Mucosa of rectum (tissue), 2 donors: Measurements from ENCODE around the gene OGFR.

ENCODE experiments used
- H3K27ac ChIP-seq, 2 donors: one replicate each; pipeline ENCODE4 v1.7.0; 2013; ENCODE audit warnings: inconsistent platforms in 2 of 2, low read depth in 2 of 2, low read length in 2 of 2
- H3K27me3 ChIP-seq, 2 donors: one replicate each; pipeline ENCODE4 v1.7.0; 2013; ENCODE audit warnings: low read length in 2 of 2; ENCODE audit not compliant: control insufficient read depth in 2 of 2, insufficient read depth in 2 of 2
- H3K36me3 ChIP-seq, 2 donors: one replicate each; pipeline ENCODE4 v1.7.0; 2013; ENCODE audit warnings: low read length in 2 of 2; ENCODE audit not compliant: control insufficient read depth in 2 of 2, insufficient read depth in 2 of 2
- H3K4me1 ChIP-seq, 2 donors: one replicate each; pipeline ENCODE4 v1.7.0; 2013; ENCODE audit warnings: low read length in 2 of 2, mild to moderate bottlenecking in 1 of 2; ENCODE audit not compliant: control insufficient read depth in 2 of 2, insufficient read depth in 2 of 2
- H3K4me3 ChIP-seq, 2 donors: one replicate each; pipeline ENCODE4 v1.7.0; 2013; ENCODE audit warnings: low read length in 2 of 2
- H3K9ac ChIP-seq, 2 donors: one replicate each; pipeline ENCODE4 v1.7.0; 2013; ENCODE audit warnings: low read length in 2 of 2, low read depth in 1 of 2, mild to moderate bottlenecking in 1 of 2
- H3K9me3 ChIP-seq, 2 donors: one replicate each; pipeline ENCODE4 v1.7.0; 2013; ENCODE audit warnings: low read length in 2 of 2; ENCODE audit not compliant: control insufficient read depth in 2 of 2
- donor health status: healthy.
- donor health status: Normal muscosa, but diverticular disease.

Gene OGFR

GRCh38 chr20:62820962-62821725 lies 16.5 kb downstream of the OGFR start:
- H3K4me3 ChIP-seq = no peak overlapping the region
- no peaks in the 10 kb centered on the region for H3K36me3 ChIP-seq
- H3K9me3 ChIP-seq = no peaks in the 10 kb centered on the region
- no peak overlapping the region for H3K27ac ChIP-seq
- no peak overlapping the region for H3K9ac ChIP-seq
- H3K27me3 ChIP-seq = peaks cover 11 to 24% of the 10 kb centered on the region in 2 donors
- peaks cover 4 to 8% of the 10 kb centered on the region in 2 donors for H3K4me1 ChIP-seq

- Histone ChIP-seq H3K27ac (no peak overlapping the region), H3K4me3 (no peak overlapping the region), H3K9me3 (no peaks in the 10 kb centered on the region), H3K9ac (no peak overlapping the region), H3K36me3 (no peaks in the 10 kb centered on the region), H3K27me3 (peaks cover 11 to 20% of the 10 kb centered on the region in 2 donors), H3K4me1 (peaks cover 4 to 8% of the 10 kb centered on the region in 2 donors)
These were observed 17.1 kb downstream of the OGFR start for GRCh38 chr20:62821726-62822210.

- Histone ChIP-seq H3K36me3 (no peaks in the 10 kb centered on the region), H3K4me3 (no peak overlapping the region), H3K27ac (no peak overlapping the region)
These were observed 17.7 kb downstream of the OGFR start for GRCh38 chr20:62822239-62822787.

GRCh38 chr20:62822788-62823651 lies 18.4 kb downstream of the OGFR start:
- no peak overlapping the region for H3K4me3 ChIP-seq
- H3K27ac ChIP-seq = no peak overlapping the region
- H3K27me3 ChIP-seq = peaks cover 6 to 13% of the 10 kb centered on the region in 2 donors
- H3K9ac ChIP-seq = no peak overlapping the region
- no peaks in the 10 kb centered on the region for H3K36me3 ChIP-seq
- H3K4me1 ChIP-seq = peaks cover 4 to 8% of the 10 kb centered on the region in 2 donors
- no peaks in the 10 kb centered on the region for H3K9me3 ChIP-seq

More at GRCh38 chr20:62822239-62822787, 17.7 kb downstream of the OGFR start:
- peaks cover 11 to 19% of the 10 kb centered on the region in 2 donors for H3K27me3 ChIP-seq
- no peak overlapping the region for H3K9ac ChIP-seq
- no peaks in the 10 kb centered on the region for H3K9me3 ChIP-seq
- H3K4me1 ChIP-seq = peaks cover 4 to 8% of the 10 kb centered on the region in 2 donors

- H3K27me3 ChIP-seq = peaks cover 0 to 9% of the 10 kb centered on the region in 2 donors
- no peaks in the 10 kb centered on the region for H3K9me3 ChIP-seq
- no peak overlapping the region for H3K27ac ChIP-seq
- H3K4me3 ChIP-seq = no peak overlapping the region
- H3K9ac ChIP-seq = no peak overlapping the region
- peaks cover under 1 to 6% of the 10 kb centered on the region in 2 donors for H3K4me1 ChIP-seq
- H3K36me3 ChIP-seq = no peaks in the 10 kb centered on the region
These were observed 19.2 kb downstream of the OGFR start for GRCh38 chr20:62823688-62824475.

GRCh38 chr20:62824476-62825332 lies 20.1 kb downstream of the OGFR start:
- Histone ChIP-seq H3K9me3 (no peaks in the 10 kb centered on the region), H3K4me1 (peaks cover 0 to 6% of the 10 kb centered on the region in 2 donors), H3K36me3 (no peaks in the 10 kb centered on the region), H3K27me3 (peaks cover 0 to 3% of the 10 kb centered on the region in 2 donors), H3K27ac (peak overlapping the region in 1 of 2 donors; percentile 67), H3K4me3 (peak overlapping the region; percentile 22 to 50), H3K9ac (peak overlapping the region in 1 of 2 donors; percentile 68)

GRCh38 chr20:62825333-62825985 lies 20.8 kb downstream of the OGFR start:
- H3K27ac ChIP-seq = no peak overlapping the region
- no peaks in the 10 kb centered on the region for H3K27me3 ChIP-seq
- H3K9me3 ChIP-seq = no peaks in the 10 kb centered on the region
- no peak overlapping the region for H3K9ac ChIP-seq
- H3K4me3 ChIP-seq = no peak overlapping the region
- no peaks in the 10 kb centered on the region for H3K36me3 ChIP-seq
- H3K4me1 ChIP-seq = peaks cover 0 to 6% of the 10 kb centered on the region in 2 donors

GRCh38 chr20:62825986-62826645 lies 21.5 kb downstream of the OGFR start:
- Histone ChIP-seq H3K9ac (no peak overlapping the region), H3K9me3 (no peaks in the 10 kb centered on the region), H3K36me3 (no peaks in the 10 kb centered on the region), H3K4me3 (no peak overlapping the region), H3K27me3 (no peaks in the 10 kb centered on the region), H3K27ac (no peak overlapping the region), H3K4me1 (peaks cover 1 to 8% of the 10 kb centered on the region in 2 donors)
